GM15510 (cell line): ENCODE measurements around the gene SPTBN5.

Experiments
- POLR2A ChIP-seq: IDR thresholded peaks from 3 replicates; pipeline ENCODE4 v1.6.1; 2011; ENCODE audit warnings: borderline replicate concordance; ENCODE audit not compliant: insufficient read length; ENCODE audit errors: extremely low read depth

SPTBN5 gene

DNA sequence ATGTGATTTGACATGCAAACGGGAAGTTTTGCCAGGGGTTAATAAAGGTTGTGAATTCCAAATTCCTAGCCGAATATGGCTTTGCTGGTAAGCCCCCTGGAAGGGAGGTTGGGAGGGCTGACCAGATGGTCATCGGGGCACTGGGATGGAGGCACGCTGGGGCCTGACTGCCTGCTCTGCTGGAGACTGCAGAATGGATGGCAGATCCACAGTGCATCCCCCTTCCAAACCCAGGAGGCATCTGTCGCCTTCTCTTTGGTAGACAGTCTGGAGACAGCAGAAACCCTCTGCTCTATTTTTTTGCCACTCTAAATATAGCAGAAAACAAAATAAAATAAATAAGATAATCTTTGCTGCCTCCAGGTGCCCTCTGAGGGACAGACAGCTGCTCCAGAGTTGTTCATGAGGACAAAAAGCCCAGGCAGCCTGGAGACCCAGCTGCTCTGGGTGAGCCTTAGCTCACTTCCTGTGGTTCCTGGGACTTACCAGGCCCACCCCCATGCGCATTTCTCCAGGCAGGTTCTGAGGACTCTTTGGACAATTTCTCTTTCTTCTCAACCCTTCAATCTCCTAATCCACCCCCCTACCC, 6.1 kb upstream of the SPTBN5 start:
- no peak for TF ChIP-seq POLR2A

DNA sequence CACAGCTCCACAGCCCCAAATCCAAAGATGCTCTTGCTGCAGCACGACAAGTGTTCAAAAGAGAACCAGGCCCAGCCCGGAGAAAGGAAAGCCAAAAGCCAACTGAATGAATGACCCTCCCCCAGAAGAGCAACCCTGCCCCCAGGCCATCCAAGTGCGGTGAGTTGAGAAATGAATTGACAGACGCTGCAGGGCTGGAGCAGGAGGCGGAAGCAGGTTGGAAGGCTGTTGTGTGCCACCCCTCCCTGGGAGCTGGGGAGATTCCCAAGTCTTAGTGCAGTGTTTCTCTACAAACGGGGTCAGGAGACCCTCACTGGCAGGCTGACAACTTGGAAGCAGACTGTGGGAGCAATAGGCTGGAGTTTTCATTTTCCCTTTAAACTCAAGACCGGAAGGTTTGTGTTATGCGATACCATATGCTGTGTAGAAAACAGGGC, 3.5 kb upstream of the SPTBN5 start:
- no peak for TF ChIP-seq POLR2A

- TF ChIP-seq POLR2A, result no peak
Observed at GRCh38 chr15:41896566-41896965, 2.7 kb upstream of the SPTBN5 start.

- no peak for TF ChIP-seq POLR2A
Observed at GRCh38 chr15:41895957-41896356, 2.1 kb upstream of the SPTBN5 start.

GRCh38 chr15:41895491-41895890, 1.6 kb upstream of the SPTBN5 start:
- no peak for TF ChIP-seq POLR2A

GRCh38 chr15:41894791-41895463, 1.1 kb upstream of the SPTBN5 start:
- peak; percentile 21 for TF ChIP-seq POLR2A

DNA sequence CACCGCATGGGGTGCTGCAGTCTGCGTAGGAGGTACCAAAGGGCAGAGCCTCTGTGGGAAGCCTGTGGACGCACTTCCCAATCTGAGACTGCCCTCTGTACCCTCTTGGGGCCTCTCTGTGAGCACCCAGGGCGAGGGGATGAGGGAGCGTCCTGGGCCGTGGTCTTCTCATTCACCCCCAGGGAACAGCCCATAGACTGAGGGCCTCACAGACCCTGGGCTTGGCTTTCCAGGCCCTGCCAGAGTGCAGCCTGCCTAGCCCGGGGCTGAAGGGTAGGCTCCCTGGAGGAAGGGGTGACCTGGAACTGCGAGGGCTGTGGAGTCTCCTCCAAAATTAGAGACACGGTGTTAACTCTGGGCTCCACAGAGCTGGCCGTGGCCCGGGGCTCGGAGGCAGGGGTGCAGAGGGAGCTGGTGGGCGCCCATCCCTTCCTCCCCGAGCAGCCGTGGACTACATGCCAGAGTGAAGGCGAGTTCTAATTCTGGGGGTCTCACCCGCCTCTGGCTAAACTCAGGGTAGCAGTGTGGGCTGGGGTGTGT, 468 bp upstream of the SPTBN5 start:
- no peak for TF ChIP-seq POLR2A

GRCh38 chr15:41892621-41893421, 1.0 kb downstream of the SPTBN5 start:
- TF ChIP-seq POLR2A, result no peak

DNA sequence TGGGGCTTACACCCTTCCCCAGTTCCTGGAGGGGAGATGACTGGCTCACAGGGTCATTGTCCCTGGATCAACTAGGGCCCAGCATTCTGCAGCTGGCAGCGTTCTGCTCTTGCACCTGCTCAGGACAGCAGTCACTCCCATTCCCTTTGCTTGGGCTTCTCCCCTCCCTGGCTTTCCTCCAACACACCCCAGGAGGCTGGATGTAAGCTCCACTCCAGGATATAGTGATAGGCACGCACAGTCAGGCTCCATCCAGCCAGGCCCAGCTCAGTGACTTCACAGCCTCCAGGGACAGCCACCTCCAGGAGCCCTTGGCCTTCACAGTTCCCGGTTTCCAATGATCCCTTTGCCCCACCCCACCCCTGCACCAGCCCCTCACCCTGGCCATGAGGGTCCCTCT, 1.9 kb downstream of the SPTBN5 start:
- no peak for TF ChIP-seq POLR2A

GRCh38 chr15:41891226-41891625, 2.6 kb downstream of the SPTBN5 start:
- TF ChIP-seq POLR2A, result no peak

DNA sequence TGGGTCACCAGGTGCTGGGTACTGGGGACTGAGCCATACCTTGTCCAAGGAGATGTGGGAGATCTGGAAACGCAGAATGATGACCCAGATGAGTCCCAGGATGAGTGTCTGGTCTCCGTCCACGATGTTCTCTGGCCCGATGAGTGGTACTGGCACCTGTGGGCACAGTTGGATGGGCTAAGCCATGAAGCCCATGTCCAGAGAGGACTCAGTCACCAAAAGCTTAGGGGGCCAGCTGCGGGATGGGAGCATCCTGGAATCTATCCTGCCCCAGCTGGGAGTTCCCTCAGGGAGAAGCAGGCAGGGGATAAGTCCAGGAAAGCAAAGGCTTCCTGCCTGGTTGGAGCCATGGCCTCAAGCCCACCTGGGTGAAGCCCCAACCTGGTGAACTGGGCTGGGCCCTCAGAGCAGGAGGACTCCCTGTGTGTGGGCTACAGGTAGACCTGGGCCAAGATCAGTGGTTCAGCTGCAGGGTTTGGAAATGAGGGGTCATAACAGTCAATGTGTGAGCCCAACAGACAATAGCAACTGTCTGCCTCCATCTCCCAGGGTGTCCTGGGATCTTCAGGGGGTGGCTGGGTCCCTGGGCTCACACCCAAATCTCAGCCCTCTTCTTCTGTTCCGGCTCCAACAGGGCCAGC, 3.7 kb downstream of the SPTBN5 start:
- TF ChIP-seq POLR2A, result no peak

DNA sequence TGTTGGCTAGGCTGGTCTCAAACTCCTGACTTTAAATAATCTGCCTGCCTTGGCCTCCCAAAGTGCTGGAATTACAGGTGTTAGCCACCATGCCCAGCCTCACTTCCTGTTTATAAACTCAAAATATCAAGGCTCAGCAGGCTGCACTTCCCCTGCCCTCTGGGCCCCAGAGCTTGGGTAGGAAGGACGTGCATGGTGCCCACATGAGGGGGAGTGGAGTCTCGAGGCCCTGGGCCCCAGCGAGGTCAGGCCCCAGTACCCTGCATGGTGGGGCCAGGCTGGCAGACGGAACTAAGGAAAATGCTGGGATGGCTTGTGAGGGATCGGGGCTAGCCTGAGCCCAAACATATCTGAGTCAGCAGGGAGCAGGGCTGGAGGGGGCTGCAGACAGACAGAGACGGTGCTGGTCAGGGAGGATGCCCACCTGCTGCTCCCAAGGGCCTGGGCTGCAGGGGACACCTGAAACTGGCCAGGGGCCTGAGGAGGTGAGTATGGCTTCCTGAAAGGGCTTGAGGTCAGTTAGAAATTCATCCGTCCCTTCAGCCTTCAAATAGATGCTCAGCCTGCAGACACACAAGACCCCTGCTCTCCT, 5.1 kb downstream of the SPTBN5 start:
- no peak for TF ChIP-seq POLR2A

DNA sequence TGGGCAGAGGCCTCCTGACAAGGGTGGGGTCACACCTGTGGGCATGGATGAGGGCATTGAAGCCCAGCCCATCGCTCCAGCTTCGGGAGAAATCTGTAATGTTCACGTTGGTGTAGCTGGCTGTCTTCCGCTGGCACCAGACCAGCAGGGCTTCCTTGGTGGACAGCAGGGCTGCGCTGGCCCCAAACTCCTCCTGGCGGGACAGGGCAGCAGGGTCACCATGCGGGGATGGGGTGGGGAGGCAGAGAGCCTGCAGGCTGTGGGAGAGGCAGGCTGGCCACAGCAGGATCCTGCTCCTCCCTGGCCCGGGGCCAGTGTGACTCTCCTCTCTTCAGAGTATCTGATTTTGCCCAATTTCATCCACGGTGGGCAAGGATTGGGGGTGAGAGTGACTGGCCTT, 6.0 kb downstream of the SPTBN5 start:
- TF ChIP-seq POLR2A, result no peak

DNA sequence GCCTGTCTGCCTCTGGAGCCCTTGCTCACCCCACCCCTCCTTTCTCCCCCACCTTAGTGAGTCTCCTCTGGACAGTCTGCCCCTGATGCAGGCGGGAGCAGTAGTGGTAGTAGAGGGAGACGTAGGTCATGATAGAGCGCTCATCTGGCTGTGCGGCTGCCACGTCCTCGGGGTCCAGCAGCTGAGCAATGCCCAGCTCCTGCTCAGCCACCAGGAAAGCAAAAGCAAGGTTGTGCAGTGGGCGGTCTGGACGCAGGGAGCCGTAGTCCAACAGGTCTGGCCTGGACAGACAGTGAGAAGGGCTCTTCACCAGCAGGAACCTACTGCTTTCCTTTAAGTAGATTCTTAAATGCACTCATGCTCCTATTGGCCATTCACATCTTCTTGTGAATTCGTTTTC, 6.7 kb downstream of the SPTBN5 start:
- TF ChIP-seq POLR2A, result no peak
